Glomerular visceral epithelial cell (primary cell): ENCODE measurements around the gene TNFRSF1A.

Experiments
- DNase-seq: peaks from one replicate; pipeline ENCODE4 v3.0.0-alpha.2; 2016; ENCODE audit errors: extremely low spot score

TNFRSF1A gene

DNA sequence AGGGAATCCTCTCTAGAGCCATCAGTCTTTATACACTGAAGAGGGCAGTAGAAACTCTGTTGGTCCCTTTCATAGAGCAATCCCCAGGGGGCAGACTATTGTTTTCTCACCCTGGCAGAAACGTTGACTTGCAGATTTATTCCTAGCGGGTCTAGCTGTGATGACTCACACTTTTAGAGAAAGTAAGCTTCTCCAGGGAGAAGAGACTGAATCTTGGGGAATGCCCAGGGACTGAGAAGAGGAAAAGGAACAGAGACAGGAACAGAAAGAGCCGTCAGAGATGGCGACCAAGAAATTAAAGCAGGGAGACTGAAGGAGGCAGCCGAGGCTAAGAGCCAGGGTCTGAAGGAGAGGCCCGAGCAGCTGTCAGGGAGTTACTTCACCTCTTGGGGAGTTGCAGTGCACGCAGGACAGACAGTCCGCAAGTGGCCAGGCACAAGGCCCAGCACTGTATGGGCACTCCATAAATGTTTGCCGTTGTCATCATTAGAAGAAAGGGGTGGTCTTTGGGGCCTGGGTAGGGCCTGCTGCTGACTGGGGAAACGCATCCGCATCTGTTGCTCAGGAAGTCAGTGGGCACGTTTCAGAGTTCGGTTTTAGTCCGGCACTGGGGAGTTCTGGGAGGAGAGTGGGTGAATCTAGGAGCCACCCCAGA lies 18.4 kb downstream of the TNFRSF1A start:
- peak; percentile 86 for DNase-seq

DNA sequence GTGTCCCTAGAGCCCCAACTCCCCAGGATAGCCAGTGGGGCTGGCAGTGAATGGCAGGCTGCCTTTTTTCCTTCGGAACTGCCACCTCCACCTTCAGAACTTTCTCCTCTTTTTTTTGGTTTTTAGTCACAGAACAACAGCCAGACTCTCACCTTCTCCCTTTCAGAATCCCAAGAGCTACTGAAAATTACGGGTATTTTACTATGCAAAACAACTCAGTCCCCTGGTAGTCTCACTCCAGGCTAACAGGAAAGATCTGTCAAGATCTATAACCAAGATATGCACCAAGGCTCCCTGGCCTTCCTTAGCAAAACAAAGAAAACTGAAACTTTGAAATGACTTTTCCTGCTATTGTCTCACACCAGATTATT lies 18.9 kb downstream of the TNFRSF1A start:
- DNase-seq: no peak

- no peak for DNase-seq
Observed at GRCh38 chr12:6322352-6322751, 19.5 kb downstream of the TNFRSF1A start.

DNA sequence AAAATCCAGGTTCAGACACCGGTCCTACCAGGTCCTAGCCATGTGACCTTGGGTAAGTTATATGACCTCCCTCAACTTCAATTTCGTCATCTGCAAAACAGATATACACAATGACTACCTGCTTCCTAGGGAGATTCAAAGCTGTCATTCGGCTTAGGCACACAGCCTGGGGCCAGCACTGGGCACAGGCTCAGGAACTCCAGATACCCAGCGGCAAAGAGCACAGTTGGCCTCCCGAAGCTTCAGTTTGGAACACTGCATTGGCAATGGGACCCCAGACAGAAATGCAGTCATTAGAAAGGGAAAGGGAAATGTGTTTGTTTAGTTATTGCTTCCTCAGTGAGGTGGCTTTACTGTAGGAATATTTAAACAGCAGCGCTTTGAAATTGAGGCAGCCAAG lies 20.0 kb downstream of the TNFRSF1A start:
- DNase-seq: no peak

DNA sequence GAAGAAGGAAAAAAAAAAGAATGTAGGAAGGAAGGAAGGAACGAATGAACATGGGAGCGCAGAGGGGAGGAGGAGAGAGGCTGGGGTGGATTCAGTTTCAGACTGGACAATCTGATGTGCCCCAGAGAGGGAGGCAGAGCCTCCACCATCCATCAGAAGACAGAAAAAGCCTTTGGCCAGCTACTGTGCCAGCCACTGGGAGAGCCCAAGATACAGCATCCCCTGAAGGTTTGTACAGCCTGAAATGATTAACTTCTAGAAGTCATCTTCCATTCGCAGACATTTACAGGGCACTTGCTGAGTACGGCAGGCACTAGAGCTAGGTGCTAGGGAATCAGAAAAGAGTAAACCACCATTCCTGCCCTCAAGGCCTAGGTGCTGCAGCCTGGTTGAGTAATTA lies 22.4 kb downstream of the TNFRSF1A start:
- no peak for DNase-seq

DNA sequence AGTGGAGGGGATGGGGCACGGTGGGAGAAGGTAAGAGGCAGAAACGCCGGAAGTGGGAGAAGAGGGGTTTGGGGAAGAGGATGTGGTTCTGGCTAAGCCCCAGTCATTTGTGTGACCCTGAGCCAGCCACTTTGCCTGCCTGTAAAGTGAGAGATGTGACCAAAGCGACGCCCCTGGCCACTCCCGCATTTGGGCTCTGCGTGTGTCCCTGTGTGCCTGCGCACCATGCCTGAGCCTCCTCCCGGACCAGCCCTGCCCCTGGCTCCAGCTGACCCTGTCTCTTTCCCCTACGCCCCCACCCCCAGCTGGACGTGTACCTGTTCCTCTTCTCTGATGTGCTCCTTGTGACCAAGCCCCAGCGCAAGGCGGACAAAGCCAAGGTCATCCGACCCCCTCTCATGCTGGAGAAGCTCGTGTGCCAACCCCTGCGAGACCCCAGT lies 23.4 kb downstream of the TNFRSF1A start:
- DNase-seq: no peak

GRCh38 chr12:6317693-6318439 lies 24.0 kb downstream of the TNFRSF1A start:
- DNase-seq: no peak

DNA sequence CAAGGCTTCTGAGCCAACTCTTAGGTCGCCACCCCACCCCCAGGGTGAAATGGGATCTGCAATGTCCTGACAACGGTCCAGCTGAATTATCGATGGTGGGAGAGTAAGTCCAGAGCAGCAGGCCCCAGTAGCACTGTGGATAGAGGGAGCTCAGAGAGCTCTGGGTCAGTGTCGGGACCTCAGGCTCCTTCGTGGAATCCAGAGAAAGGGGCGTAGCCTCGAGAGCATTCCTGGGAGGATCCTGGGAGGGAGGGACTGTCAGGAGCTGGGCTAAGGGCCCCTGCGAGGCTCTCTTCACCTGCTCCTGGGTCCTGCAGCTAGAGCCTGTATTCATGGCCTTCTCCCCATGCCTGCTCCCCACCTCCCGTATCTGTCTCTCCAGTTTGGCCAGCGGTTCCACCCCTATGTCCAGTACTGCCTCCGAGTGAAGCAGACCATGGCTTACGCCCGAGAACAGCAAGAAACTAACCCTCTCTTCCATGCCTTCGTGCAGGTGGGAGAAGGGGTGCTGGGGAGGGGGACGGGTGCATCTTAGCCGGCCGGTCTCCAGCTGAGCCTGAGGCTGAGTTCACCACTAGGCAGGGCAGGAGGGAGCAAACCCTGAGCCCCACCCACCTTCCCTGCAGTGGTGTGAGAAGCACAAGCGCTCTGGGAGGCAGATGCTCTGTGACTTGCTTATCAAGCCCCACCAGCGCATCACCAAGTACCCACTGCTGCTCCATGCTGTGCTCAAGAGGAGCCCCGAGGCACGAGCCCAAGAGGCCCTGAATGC lies 24.8 kb downstream of the TNFRSF1A start:
- no peak for DNase-seq

DNA sequence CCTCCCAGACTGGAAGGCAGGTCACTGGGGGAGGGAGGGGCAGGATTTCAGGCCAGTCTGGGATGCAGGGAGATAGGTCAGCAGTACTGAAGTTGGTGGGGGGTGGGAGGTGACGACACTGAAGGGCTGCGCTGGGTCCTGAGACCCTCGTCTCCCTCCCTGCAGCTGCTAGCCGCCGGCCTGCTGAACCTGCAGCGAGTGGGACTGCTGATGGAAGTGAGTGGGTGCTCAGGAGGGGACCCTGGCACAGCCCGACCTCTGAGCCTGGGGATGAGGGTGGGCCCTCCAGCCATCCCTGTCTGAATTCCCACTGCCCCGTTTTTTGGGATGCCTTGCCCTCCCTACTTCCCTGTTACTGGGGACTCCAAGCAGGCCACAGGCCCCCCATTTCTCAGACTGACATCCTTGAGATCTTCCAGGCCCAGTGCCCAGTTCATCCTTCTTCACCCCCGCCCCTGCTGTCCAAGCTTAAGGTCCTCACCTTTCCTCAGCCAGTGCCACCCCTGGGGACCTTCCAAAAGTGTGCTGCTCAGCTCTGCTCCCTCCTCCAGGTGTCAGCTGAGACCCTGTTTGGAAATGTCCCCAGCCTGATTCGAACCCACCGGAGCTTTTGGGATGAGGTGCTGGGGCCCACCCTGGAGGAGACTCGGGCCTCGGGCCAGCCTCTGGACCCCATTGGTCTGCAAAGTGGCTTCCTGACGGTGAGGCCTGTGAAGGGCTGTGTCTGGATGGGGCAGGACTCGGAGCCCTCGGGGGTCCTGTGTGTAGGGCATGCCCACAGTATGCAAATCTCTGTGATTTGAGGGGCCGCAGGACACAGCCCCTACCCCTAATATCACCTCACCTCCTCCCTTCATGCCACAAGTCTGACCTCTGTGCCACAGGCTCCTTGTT lies 25.9 kb downstream of the TNFRSF1A start:
- no peak for DNase-seq

GRCh38 chr12:6315184-6315583 lies 26.7 kb downstream of the TNFRSF1A start:
- no peak for DNase-seq

DNA sequence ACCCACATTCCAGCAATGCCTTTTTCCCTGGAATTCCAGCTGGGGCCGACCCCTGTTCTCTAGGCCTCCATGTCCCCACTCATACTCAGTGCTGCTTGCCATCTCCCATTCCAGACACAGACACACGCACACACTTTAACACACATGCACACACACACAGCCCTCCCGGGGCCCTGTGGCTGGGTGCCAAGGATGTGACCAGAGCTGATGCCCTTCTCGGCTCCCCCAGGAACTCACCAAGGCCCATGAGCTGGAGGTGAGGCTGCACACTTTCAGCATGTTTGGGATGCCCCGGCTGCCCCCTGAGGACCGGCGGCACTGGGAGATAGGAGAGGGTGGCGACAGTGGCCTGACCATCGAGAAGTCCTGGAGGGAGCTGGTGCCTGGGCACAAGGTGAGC lies 27.1 kb downstream of the TNFRSF1A start:
- DNase-seq: no peak

- DNase-seq: no peak
Observed at GRCh38 chr12:6313326-6313940, 28.4 kb downstream of the TNFRSF1A start.

- DNase-seq: peak; percentile 63
Observed at GRCh38 chr12:6312529-6313325, 29.1 kb downstream of the TNFRSF1A start.

- no peak for DNase-seq
Observed at GRCh38 chr12:6311822-6312528, 29.9 kb downstream of the TNFRSF1A start.

DNA sequence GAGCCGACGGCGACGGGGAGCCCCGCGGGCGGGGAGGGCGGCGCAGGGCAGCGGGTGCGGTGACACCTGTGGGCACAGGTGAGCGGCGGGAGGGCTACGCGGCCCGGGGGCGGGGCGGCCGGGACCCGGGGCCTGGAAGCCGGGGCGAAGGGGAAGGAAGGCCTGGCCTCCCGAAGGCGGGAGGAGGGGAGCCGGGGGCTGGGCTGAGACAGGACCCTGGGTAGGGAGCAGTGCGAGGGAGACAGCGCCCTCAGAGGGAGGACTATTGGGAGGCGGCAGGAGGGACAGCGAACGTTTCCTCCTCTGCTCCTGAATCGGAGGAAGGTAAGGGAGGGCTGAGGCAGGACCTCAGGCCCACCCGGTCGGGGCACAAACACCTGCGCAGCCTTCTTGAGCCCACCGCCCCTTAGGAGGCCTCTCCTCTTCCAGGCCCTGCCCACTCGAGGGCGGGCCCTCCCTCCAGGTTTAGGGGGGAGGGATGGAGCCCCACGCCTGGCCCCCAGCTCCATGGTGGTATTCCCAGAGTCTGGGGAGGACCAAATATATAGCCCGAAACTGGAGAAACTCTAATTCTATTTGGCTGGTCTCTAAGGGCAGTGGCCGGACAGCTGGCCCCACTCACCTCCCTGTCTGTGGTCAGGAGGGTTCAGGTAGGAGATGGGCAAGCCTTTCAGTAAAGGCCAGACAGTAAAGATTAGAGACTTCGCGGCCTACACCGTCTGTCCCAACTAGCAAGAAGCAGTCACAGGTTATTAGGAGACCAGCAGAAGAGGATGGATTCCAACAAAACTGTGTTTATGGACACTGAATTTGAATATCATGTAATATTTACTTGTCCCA lies 30.9 kb downstream of the TNFRSF1A start:
- DNase-seq: no peak

GRCh38 chr12:6307529-6307928 lies 34.3 kb downstream of the TNFRSF1A start:
- no peak for DNase-seq

DNA sequence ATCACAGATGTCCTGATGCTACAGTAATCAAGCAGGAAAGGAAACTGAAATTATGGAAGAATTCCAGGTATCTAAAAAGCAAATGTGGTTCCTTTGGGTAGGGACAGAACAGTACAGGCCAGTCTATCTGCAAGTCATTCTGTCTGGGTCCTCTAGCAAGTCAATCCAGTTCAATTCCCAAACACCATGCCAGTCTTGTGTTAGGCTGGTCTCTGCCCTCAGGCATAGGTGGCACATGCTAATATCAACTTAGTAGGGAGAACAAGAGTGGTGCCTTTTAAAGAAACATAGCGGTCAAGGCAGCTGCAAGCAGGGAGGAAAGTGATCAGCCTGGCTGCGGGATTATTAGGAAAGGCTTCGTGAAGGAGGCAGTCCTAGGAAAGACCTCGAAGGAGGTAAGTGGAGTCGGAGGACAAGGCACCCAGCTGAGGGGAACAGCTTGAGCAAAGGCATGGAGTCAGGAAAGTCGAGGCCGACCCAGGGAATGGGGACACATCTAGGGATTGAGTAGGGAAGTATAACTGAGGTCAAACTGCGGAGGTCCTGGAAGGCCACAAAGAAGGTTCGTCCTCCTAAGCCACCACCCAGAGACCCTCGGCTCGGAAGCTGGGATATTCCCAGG lies 35.2 kb downstream of the TNFRSF1A start:
- no peak for DNase-seq

GRCh38 chr12:6306151-6306550 lies 35.7 kb downstream of the TNFRSF1A start:
- DNase-seq: no peak
